ENCODE results near the gene POGLUT3. TPM values are rescaled to one million over a fixed set of nuclear protein-coding genes. Genes with fewer than 3 reads are reported as not detected.
A peak's percentile ranks its signal among the peaks of the same experiment; 100 is the strongest.

Gene POGLUT3
- total RNA-seq, 1 donor: 60.0 TPM

GRCh38 chr11:108501396-108501795 lies 3.2 kb upstream of the POGLUT3 start:
- TF ChIP-seq, protein P1, sequence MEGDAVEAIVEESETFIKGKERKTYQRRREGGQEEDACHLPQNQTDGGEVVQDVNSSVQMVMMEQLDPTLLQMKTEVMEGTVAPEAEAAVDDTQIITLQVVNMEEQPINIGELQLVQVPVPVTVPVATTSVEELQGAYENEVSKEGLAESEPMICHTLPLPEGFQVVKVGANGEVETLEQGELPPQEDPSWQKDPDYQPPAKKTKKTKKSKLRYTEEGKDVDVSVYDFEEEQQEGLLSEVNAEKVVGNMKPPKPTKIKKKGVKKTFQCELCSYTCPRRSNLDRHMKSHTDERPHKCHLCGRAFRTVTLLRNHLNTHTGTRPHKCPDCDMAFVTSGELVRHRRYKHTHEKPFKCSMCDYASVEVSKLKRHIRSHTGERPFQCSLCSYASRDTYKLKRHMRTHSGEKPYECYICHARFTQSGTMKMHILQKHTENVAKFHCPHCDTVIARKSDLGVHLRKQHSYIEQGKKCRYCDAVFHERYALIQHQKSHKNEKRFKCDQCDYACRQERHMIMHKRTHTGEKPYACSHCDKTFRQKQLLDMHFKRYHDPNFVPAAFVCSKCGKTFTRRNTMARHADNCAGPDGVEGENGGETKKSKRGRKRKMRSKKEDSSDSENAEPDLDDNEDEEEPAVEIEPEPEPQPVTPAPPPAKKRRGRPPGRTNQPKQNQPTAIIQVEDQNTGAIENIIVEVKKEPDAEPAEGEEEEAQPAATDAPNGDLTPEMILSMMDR (IDR thresholded peaks at IDR 0.05; ENCODE audit: insufficient read depth, low read depth, low read length): no peak
- H3K4me3 ChIP-seq (ENCODE audit: low read depth, low read length): no peak overlapping the region
- peak; percentile 59 for DNase-seq (ENCODE audit: low read depth)

DNA sequence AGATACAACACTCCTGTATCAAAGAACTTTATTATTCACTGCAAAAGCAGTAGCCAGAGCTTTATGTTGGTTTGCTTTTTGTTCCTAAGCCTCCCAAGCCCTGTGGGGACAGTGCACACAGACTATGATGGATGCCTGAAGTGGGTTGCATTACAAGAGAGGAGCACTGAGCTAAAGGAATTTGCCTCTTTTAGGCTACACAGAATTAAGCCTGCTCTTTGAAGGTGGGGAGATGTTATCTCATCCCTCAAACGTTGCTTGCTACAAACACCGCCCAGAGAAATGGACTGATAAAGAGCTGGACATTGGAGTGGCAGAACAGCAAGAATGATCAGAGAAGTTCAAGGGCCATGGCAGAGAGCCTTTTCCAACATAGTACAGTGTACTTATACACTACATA lies 2.5 kb upstream of the POGLUT3 start:
- H3K4me3 ChIP-seq (ENCODE audit: low read depth, low read length): no peak overlapping the region
- TF ChIP-seq, protein P1 (IDR thresholded peaks at IDR 0.05; ENCODE audit: insufficient read depth, low read depth, low read length): no peak
- no peak for DNase-seq (ENCODE audit: low read depth)

GRCh38 chr11:108500169-108500568 lies 2.0 kb upstream of the POGLUT3 start:
- no peak overlapping the region for H3K4me3 ChIP-seq (ENCODE audit: low read depth, low read length)
- DNase-seq (ENCODE audit: low read depth): no peak
- TF ChIP-seq, protein P1 (IDR thresholded peaks at IDR 0.05; ENCODE audit: insufficient read depth, low read depth, low read length): no peak

- H3K4me3 ChIP-seq (ENCODE audit: low read depth, low read length): peak overlapping the region; percentile 69
- TF ChIP-seq, protein P1 (IDR thresholded peaks at IDR 0.05; ENCODE audit: insufficient read depth, low read depth, low read length): no peak
- DNase-seq (ENCODE audit: low read depth): no peak
Measured at GRCh38 chr11:108498816-108499408, 728 bp upstream of the POGLUT3 start.

DNA sequence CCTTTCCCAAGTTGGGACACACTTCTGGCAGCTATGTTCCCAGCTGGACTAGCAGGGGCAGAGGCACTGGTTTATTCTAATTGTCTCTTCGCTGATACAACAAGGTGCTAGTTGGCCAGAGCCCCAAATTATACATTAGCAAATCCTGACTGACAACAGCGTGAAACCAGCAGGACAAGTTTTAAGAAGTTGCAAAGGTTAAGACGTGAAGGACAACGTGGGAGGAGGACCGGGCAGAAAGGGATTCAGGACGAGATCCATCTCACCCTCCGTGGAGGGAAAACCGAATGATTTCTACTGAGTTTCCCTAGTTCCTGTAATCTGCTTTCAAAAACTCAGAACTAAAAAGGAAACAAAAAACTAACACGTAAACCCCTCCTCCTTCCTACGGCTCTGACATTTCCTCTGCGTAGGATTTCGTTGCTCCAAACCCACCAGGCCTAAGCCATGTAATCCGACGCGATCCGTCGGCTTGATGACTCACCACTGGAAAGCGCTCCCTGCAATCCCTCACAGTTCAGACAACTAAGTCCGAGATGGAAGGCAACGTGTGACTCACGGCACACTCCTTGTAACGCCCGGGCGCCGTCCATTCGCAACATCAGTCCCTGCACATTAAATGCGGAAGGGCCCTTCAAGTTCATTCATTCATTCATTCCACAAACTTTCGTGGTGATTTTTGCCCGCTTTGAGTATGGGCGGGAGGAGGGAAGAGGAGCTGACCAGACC lies 703 bp downstream of the POGLUT3 start:
- H3K4me3 ChIP-seq (ENCODE audit: low read depth, low read length): peak overlapping the region; percentile 69
- DNase-seq (ENCODE audit: low read depth): peak; percentile 100
- TF ChIP-seq, protein P1 (IDR thresholded peaks at IDR 0.05; ENCODE audit: insufficient read depth, low read depth, low read length): no peak

DNA sequence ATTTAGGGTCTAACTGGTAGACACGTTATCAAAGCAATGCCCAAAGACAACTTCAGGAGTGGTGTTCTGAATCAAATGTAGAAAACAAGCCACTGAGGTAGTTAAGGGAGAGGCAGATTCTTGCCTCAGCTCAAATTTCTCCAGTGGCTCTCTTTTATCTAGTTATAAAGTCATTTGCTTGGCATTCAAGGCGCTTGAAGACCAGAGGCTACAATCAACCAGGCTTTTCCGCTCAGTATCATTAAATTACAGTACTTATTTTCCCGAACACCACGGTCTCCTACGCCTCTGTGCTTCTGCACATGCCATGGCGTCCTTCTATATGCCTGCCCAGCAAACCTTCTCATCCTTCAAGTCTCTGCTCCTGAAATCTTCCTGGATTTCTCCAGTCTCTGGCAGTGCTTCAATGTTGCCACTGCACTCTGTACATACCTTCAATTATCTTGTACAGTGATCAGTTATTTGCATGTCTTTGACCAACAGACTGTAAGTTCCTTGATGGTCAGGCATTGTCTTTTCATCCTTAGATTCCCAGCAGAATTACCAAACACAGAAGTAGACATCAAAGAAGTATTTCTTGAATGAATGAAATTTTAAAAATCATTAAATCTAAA lies 1.4 kb downstream of the POGLUT3 start:
- TF ChIP-seq, protein P1 (IDR thresholded peaks at IDR 0.05; ENCODE audit: insufficient read depth, low read depth, low read length): no peak
- peak; percentile 45 for DNase-seq (ENCODE audit: low read depth)
- H3K4me3 ChIP-seq (ENCODE audit: low read depth, low read length): peak overlapping the region; percentile 69
